Peyer's patch (tissue), 4 donors: ENCODE data around the gene LDLRAD3. TPM values are rescaled to one million over a fixed set of nuclear protein-coding genes. Genes with fewer than 3 reads are reported as not detected.

Experiments
- DNase-seq, 3 donors: peaks; one replicate each; pipeline ENCODE4 v3.0.0-alpha.2; 2017 to 2019
- H3K27ac ChIP-seq, 4 donors: fragments of 200-600 bp; sonication (generic); one replicate each; pipeline ENCODE4 v1.5.1; 2016 to 2019
- H3K27me3 ChIP-seq, 2 donors: fragments of 200-600 bp; sonication (generic); one replicate each; pipeline ENCODE4 v1.5.1; 2019
- H3K36me3 ChIP-seq, 3 donors: fragments of 200-600 bp; sonication (generic); one replicate each; pipeline ENCODE4 v1.5.1; 2016 to 2019
- H3K4me1 ChIP-seq, 4 donors: fragments of 200-600 bp; sonication (generic); one replicate each; pipeline ENCODE4 v1.5.1; 2016 to 2019
- H3K4me3 ChIP-seq, 4 donors: fragments of 200-600 bp; sonication (generic); 1 replicate in 3 of 4; 2 replicates in 1 of 4; pipeline ENCODE4 v1.5.1; 2016 to 2019; ENCODE audit warnings: mild to moderate bottlenecking in 1 of 4
- H3K9me3 ChIP-seq, 4 donors: fragments of 200-600 bp; sonication (generic); one replicate each; pipeline ENCODE4 v1.5.1; 2016 to 2019; ENCODE audit warnings: mild to moderate bottlenecking in 1 of 4
- POLR2A ChIP-seq, 2 donors: fragments of 450-650 bp; IDR thresholded peaks; one replicate each; pipeline ENCODE4 v1.5.1; 2017; ENCODE audit warnings: antibody characterized with exemption in 2 of 2, mild to moderate bottlenecking in 2 of 2, moderate library complexity in 2 of 2
- total RNA-seq, 4 donors: library from RNA; depleted of rRNA; stranded (reverse); fragments of >200 nt; gene quantifications; one replicate each; pipeline ENCODE4 v1.1.0, GENCODE V29; 2016
- TF ChIP-seq, protein P1 (sequence below), 6 experiments: fragments of 450-650 bp in 4 of 6; fragments of 200-600 bp in 2 of 6; sonication (generic) in 1 of 6; IDR thresholded peaks; one replicate each; pipeline ENCODE4 v1.5.1; 2017 to 2019; ENCODE audit warnings: antibody characterized with exemption in 6 of 6, mild to moderate bottlenecking in 3 of 6, moderate library complexity in 1 of 6

Gene LDLRAD3
- total RNA-seq, 4 donors from 2014 or later: 1.2 to 14.0 (median 4.8) TPM

DNA sequence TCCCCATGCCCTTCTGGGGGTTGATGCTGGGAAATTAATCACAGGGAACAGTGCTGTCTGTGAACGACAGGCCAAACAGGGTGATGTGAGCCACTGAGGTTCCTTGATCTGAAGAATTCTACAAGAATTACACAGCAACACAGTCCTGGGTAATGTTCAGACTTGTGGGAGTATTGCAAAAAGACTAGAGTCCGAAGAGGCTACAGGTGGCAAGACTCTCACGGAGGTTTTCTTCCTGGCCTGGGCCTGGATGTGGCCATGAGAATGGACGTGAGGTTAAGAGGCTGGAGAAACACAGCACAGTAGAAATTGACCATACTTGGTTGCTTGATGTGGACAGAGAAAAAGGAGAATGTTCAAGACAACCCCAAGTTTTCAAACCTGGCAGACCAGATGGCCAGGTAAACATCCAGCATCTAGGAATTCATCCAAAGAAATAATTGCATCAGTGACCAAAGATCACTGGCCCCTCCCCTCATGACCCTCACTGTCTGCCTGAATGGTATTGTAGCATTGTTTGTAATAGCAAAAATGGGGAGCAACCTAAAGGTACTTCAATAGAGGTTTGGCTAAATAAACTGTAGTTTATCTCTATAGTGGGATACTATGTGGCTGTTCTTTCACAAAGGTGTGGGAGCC lies 274.5 kb downstream of the LDLRAD3 start:
- Histone ChIP-seq H3K4me1 (no peaks in the 10 kb centered on the region), H3K36me3 (no peaks in the 10 kb centered on the region), H3K4me3 (no peak overlapping the region), H3K27ac (no peak overlapping the region), H3K9me3 (peaks cover 0 to 9% (median 4%) of the 10 kb centered on the region in 4 donors), H3K27me3 (no peaks in the 10 kb centered on the region)
- no peak for DNase-seq
- TF ChIP-seq, protein P1, sequence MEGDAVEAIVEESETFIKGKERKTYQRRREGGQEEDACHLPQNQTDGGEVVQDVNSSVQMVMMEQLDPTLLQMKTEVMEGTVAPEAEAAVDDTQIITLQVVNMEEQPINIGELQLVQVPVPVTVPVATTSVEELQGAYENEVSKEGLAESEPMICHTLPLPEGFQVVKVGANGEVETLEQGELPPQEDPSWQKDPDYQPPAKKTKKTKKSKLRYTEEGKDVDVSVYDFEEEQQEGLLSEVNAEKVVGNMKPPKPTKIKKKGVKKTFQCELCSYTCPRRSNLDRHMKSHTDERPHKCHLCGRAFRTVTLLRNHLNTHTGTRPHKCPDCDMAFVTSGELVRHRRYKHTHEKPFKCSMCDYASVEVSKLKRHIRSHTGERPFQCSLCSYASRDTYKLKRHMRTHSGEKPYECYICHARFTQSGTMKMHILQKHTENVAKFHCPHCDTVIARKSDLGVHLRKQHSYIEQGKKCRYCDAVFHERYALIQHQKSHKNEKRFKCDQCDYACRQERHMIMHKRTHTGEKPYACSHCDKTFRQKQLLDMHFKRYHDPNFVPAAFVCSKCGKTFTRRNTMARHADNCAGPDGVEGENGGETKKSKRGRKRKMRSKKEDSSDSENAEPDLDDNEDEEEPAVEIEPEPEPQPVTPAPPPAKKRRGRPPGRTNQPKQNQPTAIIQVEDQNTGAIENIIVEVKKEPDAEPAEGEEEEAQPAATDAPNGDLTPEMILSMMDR (IDR thresholded peaks at IDR 0.05): no peak
- no peak for TF ChIP-seq POLR2A (IDR thresholded peaks at IDR 0.05)

- TF ChIP-seq, protein P1 (IDR thresholded peaks at IDR 0.05): no peak
- no peak for TF ChIP-seq POLR2A (IDR thresholded peaks at IDR 0.05)
Observed at GRCh38 chr11:36219996-36220395, 276.1 kb downstream of the LDLRAD3 start.

DNA sequence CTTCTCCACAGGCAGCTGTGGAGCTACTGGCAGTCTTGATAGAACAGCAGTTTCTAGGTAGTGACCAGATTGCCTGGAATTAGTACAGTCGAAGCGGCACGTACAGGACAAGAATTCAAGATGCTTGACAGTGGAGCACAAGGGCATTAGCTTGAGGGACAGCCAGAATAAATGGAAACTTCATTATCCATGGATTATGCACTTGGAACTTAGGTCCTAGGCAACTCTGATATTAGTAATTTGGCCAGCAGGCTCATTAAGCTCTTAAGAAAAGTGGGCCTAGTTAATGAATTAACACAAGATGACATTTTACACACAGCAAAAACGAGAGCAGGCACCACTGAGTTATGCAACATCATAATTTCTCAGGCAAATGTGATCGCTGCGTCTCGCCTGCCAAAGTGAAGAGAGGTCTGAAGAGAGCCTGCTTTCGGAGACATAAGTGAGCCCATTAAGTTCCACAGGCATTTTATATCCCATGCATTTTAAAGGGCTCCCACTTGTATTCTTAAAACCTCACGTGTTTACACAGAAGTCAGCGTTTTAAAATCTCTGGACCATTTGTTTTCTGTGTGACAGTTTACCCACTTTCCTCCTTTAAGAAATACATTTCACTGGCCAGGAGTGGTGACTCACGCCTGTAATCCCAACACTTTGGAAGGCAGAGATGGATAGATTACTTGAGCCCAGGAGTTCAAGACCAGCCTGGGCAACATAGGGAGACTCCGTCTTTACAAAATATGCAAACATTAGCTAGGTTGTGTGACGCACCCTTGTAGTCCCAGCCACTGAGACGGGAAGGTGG lies 279.2 kb downstream of the LDLRAD3 start:
- Histone ChIP-seq H3K36me3 (no peaks in the 10 kb centered on the region), H3K4me3 (no peak overlapping the region), H3K9me3 (peaks cover 0 to 9% (median 4%) of the 10 kb centered on the region in 4 donors), H3K27me3 (no peaks in the 10 kb centered on the region), H3K27ac (no peak overlapping the region), H3K4me1 (no peaks in the 10 kb centered on the region)
- DNase-seq: no peak
- no peak for TF ChIP-seq POLR2A (IDR thresholded peaks at IDR 0.05)
- TF ChIP-seq, protein P1 (IDR thresholded peaks at IDR 0.05): no peak

More at GRCh38 chr11:36219996-36220395, 276.1 kb downstream of the LDLRAD3 start:
- no peaks in the 10 kb centered on the region for H3K4me1 ChIP-seq
- no peak overlapping the region for H3K4me3 ChIP-seq
- no peak for DNase-seq
- no peaks in the 10 kb centered on the region for H3K27me3 ChIP-seq
- H3K36me3 ChIP-seq: no peaks in the 10 kb centered on the region
- peaks cover 0 to 9% (median 4%) of the 10 kb centered on the region in 4 donors for H3K9me3 ChIP-seq
- no peak overlapping the region for H3K27ac ChIP-seq

- Histone ChIP-seq H3K36me3 (no peaks in the 10 kb centered on the region), H3K27ac (no peak overlapping the region), H3K4me1 (no peaks in the 10 kb centered on the region), H3K27me3 (no peaks in the 10 kb centered on the region), H3K4me3 (no peak overlapping the region), H3K9me3 (peaks cover 0 to 9% (median 4%) of the 10 kb centered on the region in 4 donors)
- DNase-seq: no peak
- TF ChIP-seq, protein P1 (IDR thresholded peaks at IDR 0.05): no peak
- no peak for TF ChIP-seq POLR2A (IDR thresholded peaks at IDR 0.05)
Observed at GRCh38 chr11:36224209-36224882, 280.5 kb downstream of the LDLRAD3 start.

GRCh38 chr11:36227044-36227443 lies 283.2 kb downstream of the LDLRAD3 start:
- H3K36me3 ChIP-seq: no peaks in the 10 kb centered on the region
- H3K4me3 ChIP-seq: no peak overlapping the region
- no peak for DNase-seq
- H3K27ac ChIP-seq: no peak overlapping the region
- H3K27me3 ChIP-seq: no peaks in the 10 kb centered on the region
- no peaks in the 10 kb centered on the region for H3K4me1 ChIP-seq
- H3K9me3 ChIP-seq: no peaks in the 10 kb centered on the region
- no peak for TF ChIP-seq POLR2A (IDR thresholded peaks at IDR 0.05)
- TF ChIP-seq, protein P1 (IDR thresholded peaks at IDR 0.05): no peak
